ENCODE results near the gene MPIG6B.

Gene MPIG6B

GRCh38 chr6:31721351-31722020 lies 1.7 kb upstream of the MPIG6B start, which contains the start of gene LY6G6C:
Gene LY6G6C (minus strand): TSS chr6:31721746. CDS start chr6:31721679, 67 bp downstream.
- no peak for ATAC-seq
- TF ChIP-seq TOX (CRISPR knock-in tag; IDR thresholded peaks at IDR 0.05; ENCODE audit: borderline replicate concordance) (no peak), ZFP30 (CRISPR knock-in tag; IDR thresholded peaks at IDR 0.05) (no peak), ESRRG (CRISPR knock-in tag; IDR thresholded peaks at IDR 0.05) (no peak)
- TF ChIP-seq, protein P1, sequence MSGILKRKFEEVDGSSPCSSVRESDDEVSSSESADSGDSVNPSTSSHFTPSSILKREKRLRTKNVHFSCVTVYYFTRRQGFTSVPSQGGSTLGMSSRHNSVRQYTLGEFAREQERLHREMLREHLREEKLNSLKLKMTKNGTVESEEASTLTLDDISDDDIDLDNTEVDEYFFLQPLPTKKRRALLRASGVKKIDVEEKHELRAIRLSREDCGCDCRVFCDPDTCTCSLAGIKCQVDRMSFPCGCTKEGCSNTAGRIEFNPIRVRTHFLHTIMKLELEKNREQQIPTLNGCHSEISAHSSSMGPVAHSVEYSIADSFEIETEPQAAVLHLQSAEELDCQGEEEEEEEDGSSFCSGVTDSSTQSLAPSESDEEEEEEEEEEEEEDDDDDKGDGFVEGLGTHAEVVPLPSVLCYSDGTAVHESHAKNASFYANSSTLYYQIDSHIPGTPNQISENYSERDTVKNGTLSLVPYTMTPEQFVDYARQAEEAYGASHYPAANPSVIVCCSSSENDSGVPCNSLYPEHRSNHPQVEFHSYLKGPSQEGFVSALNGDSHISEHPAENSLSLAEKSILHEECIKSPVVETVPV (CRISPR knock-in tag; IDR thresholded peaks at IDR 0.05) = no peak

DNA sequence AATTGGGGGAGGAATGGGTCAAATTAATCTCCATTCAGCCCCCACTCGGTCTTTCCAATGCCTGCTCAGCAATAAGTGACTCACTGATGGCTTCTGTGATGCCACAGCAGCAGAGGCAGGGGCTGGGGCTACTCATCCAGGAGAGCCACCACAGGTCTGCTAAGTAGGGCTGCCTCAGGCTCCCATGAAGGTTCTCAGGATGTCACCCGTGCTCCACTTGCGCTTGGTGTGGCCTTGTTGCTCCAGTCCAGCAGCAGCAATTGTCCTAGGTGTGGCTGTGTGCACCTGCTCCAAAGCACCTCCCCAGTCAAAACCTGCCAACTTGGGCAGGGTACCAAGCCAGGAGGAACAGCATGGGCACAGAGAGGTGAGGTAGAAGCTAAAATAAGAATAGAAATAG lies 1.0 kb upstream of the MPIG6B start:
- no peak for TF ChIP-seq ZC3H10 (CRISPR knock-in tag; IDR thresholded peaks at IDR 0.05)
- TF ChIP-seq PATZ1 (CRISPR knock-in tag; IDR thresholded peaks at IDR 0.05; ENCODE audit: borderline replicate concordance) = no peak
- TF ChIP-seq CSDC2 (CRISPR knock-in tag; IDR thresholded peaks at IDR 0.05) = no peak
- TF ChIP-seq OSR1 (CRISPR knock-in tag; IDR thresholded peaks at IDR 0.05) = no peak
- TF ChIP-seq, protein P2, sequence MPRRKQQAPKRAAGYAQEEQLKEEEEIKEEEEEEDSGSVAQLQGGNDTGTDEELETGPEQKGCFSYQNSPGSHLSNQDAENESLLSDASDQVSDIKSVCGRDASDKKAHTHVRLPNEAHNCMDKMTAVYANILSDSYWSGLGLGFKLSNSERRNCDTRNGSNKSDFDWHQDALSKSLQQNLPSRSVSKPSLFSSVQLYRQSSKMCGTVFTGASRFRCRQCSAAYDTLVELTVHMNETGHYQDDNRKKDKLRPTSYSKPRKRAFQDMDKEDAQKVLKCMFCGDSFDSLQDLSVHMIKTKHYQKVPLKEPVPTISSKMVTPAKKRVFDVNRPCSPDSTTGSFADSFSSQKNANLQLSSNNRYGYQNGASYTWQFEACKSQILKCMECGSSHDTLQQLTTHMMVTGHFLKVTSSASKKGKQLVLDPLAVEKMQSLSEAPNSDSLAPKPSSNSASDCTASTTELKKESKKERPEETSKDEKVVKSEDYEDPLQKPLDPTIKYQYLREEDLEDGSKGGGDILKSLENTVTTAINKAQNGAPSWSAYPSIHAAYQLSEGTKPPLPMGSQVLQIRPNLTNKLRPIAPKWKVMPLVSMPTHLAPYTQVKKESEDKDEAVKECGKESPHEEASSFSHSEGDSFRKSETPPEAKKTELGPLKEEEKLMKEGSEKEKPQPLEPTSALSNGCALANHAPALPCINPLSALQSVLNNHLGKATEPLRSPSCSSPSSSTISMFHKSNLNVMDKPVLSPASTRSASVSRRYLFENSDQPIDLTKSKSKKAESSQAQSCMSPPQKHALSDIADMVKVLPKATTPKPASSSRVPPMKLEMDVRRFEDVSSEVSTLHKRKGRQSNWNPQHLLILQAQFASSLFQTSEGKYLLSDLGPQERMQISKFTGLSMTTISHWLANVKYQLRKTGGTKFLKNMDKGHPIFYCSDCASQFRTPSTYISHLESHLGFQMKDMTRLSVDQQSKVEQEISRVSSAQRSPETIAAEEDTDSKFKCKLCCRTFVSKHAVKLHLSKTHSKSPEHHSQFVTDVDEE (CRISPR knock-in tag; IDR thresholded peaks at IDR 0.05) = no peak
- no peak for TF ChIP-seq PPARA (CRISPR knock-in tag; IDR thresholded peaks at IDR 0.05; ENCODE audit: borderline replicate concordance)

GRCh38 chr6:31723980-31724691 lies 963 bp downstream of the MPIG6B start:
- no peak; the same call in 2 of the 3 replicates for ATAC-seq
- no peak for TF ChIP-seq PATZ1 (CRISPR knock-in tag; IDR thresholded peaks at IDR 0.05; ENCODE audit: borderline replicate concordance)
- no peak for TF ChIP-seq ZNF8 (CRISPR knock-in tag; IDR thresholded peaks at IDR 0.05)
- no peak for TF ChIP-seq ARNTL (CRISPR knock-in tag; IDR thresholded peaks at IDR 0.05; ENCODE audit: borderline replicate concordance, low read depth)
- no peak for TF ChIP-seq SNAI2 (CRISPR knock-in tag; IDR thresholded peaks at IDR 0.05)
- TF ChIP-seq OSR1 (CRISPR knock-in tag; IDR thresholded peaks at IDR 0.05) = no peak
- no peak for TF ChIP-seq TCF4 (CRISPR knock-in tag; IDR thresholded peaks at IDR 0.05; ENCODE audit: borderline replicate concordance)
- TF ChIP-seq GLIS3 (CRISPR knock-in tag; IDR thresholded peaks at IDR 0.05) = no peak
- TF ChIP-seq ZFP3 (CRISPR knock-in tag; IDR thresholded peaks at IDR 0.05) = no peak
- TF ChIP-seq ZNF70 (CRISPR knock-in tag; IDR thresholded peaks at IDR 0.05) = no peak
- TF ChIP-seq CSDC2 (CRISPR knock-in tag; IDR thresholded peaks at IDR 0.05) = no peak
- TF ChIP-seq ISL1 (CRISPR knock-in tag; IDR thresholded peaks at IDR 0.05) = no peak
- TF ChIP-seq, protein P2 (CRISPR knock-in tag; IDR thresholded peaks at IDR 0.05) = no peak
- TF ChIP-seq RARB (CRISPR knock-in tag; IDR thresholded peaks at IDR 0.05) = no peak
- no peak for TF ChIP-seq TOX (CRISPR knock-in tag; IDR thresholded peaks at IDR 0.05; ENCODE audit: borderline replicate concordance)

More for the DNA sequence above, 1.0 kb upstream of the MPIG6B start:
- no peak for ATAC-seq
